B cell (primary cell): ENCODE data around the gene CEMIP.

Experiments
- CTCF ChIP-seq: fragments of 200-600 bp; IDR thresholded peaks from one replicate; pipeline ENCODE4 v1.8.0; 2022; ENCODE audit warnings: antibody characterized with exemption, mild to moderate bottlenecking
- EZH2 ChIP-seq: IDR thresholded peaks from 2 replicates; pipeline ENCODE4 v1.6.1; 2012; ENCODE audit warnings: borderline replicate concordance, low read depth, mild to moderate bottlenecking, moderate library complexity, low read length; ENCODE audit not compliant: insufficient read depth, poor library complexity, severe bottlenecking

DNA sequence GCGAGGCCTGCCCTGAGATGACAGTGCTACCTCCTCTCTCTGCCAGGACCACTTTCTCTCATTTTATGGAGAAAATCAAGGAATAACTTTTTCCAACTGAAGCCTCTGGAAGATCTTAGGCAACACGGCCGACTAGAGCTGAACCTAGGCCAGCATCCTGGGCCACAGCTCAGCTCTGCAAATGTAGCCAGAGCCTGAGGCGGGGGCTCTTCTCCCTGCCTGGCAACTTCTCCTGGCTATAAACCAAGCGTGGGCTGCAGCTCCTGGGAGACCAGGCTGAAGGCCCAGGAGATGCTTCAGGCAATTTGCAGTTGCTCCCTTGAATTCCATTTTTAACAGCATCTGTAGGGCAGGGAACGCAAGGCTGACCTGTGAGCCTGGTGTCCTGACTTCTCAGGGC, 74.9 kb downstream of the CEMIP start:
- no peak for TF ChIP-seq CTCF
- no peak for TF ChIP-seq EZH2
